ENCODE data around the gene GALK2.

The GALK2 gene

GRCh38 chr15:49148727-49149126 is 21.3 kb upstream of the GALK2 start:
- CTCF ChIA-PET, result no interaction called here
- POLR2A ChIA-PET (ENCODE audit: low non-redundant PET), result no interaction called here
- no peak for DNase-seq (ENCODE audit: low spot score)
- TF ChIP-seq CTCF (conservative IDR thresholded peaks at IDR 0.05; ENCODE audit: low read depth), result no peak
- no peak overlapping the region for H3K27ac ChIP-seq

- ChIA-PET CTCF (interaction anchor here (0.6 kb wide), 1 partner anchor 1015 kb away, joined by 5 read pairs; no protein-coding TSS in a partner anchor), POLR2A (ENCODE audit: low non-redundant PET) (no interaction called here)
- no peak for TF ChIP-seq CTCF (conservative IDR thresholded peaks at IDR 0.05; ENCODE audit: low read depth)
- DNase-seq (ENCODE audit: low spot score), result no peak
- H3K27ac ChIP-seq, result no peak overlapping the region
Observed at GRCh38 chr15:49151831-49152230, 18.2 kb upstream of the GALK2 start.

GRCh38 chr15:49152552-49153312 is 17.3 kb upstream of the GALK2 start:
- DNase-seq (ENCODE audit: low spot score), result no peak
- CTCF ChIA-PET, result no interaction called here
- POLR2A ChIA-PET (ENCODE audit: low non-redundant PET), result no interaction called here
- no peak overlapping the region for H3K27ac ChIP-seq
- no peak for TF ChIP-seq CTCF (conservative IDR thresholded peaks at IDR 0.05; ENCODE audit: low read depth)

- ChIA-PET CTCF (interaction anchor here (0.6 kb wide), 1 partner anchor 488 kb away, joined by 3 read pairs; no protein-coding TSS in a partner anchor), POLR2A (ENCODE audit: low non-redundant PET) (interaction anchor here (0.6 kb wide), 1 partner anchor 15 kb away, joined by 3 read pairs; the partner anchor contains the start of gene GALK2)
- TF ChIP-seq CTCF (conservative IDR thresholded peaks at IDR 0.05; ENCODE audit: low read depth), result no peak
- DNase-seq (ENCODE audit: low spot score), result no peak
- H3K27ac ChIP-seq, result no peak overlapping the region
Observed at GRCh38 chr15:49154359-49154758, 15.7 kb upstream of the GALK2 start.

GRCh38 chr15:49154799-49155109 is 15.3 kb upstream of the GALK2 start:
- CTCF ChIA-PET, result interaction anchor here (0.6 kb wide), 1 partner anchor 489 kb away, joined by 3 read pairs; no protein-coding TSS in a partner anchor
- TF ChIP-seq CTCF (conservative IDR thresholded peaks at IDR 0.05; ENCODE audit: low read depth), result no peak
- peak overlapping the region; percentile 79 for H3K27ac ChIP-seq
- no peak for DNase-seq (ENCODE audit: low spot score)
- POLR2A ChIA-PET (ENCODE audit: low non-redundant PET), result interaction anchor here (0.6 kb wide), 1 partner anchor 15 kb away, joined by 3 read pairs; the partner anchor contains the start of gene GALK2

GRCh38 chr15:49155110-49155833 is 14.8 kb upstream of the GALK2 start, which contains the start of gene COPS2:
Gene COPS2 (minus strand): TSS chr15:49155599. CDS start chr15:49155578, 21 bp downstream.
- DNase-seq (ENCODE audit: low spot score), result peak; percentile 93

More at GRCh38 chr15:49155110-49155833, 14.8 kb upstream of the GALK2 start, which contains the start of gene COPS2:
- ChIA-PET CTCF (interaction anchor here (0.6 to 0.7 kb wide), 3 partner anchors 49 to 489 kb away, joined by 3 read pairs; no protein-coding TSS in a partner anchor), POLR2A (ENCODE audit: low non-redundant PET) (interaction anchor here (0.6 to 1.5 kb wide), 3 partner anchors 14 to 15 kb away, joined by 3 read pairs; partner anchors contain the start of gene GALK2)
- TF ChIP-seq CTCF (conservative IDR thresholded peaks at IDR 0.05; ENCODE audit: low read depth), result no peak
- H3K27ac ChIP-seq, result peak within 1 kb of the TSS; percentile 79

Measured in RWPE1 (cell line).